ENCODE measurements around the gene NRG4. TPM values are rescaled to one million over a fixed set of nuclear protein-coding genes. Genes with fewer than 3 reads are reported as not detected.
A peak's percentile ranks its signal among the peaks of the same experiment; 100 is the strongest.

The NRG4 gene
- polyA plus RNA-seq, 1 experiment = not detected

GRCh38 chr15:75928680-75929608, 83.3 kb downstream of the NRG4 start:
- Histone ChIP-seq H3K27ac (ENCODE audit: low read depth, low read length) (no peak overlapping the region), H3K9me3 (ENCODE audit: control insufficient read depth, insufficient read depth, low read length) (no peaks in the 10 kb centered on the region), H3K27me3 (ENCODE audit: control insufficient read depth, insufficient read depth, low read length) (no peaks in the 10 kb centered on the region), H3K4me3 (ENCODE audit: low read depth, low read length) (no peak overlapping the region)
- TF ChIP-seq CTCF (IDR thresholded peaks at IDR 0.05; ENCODE audit: low read depth, low read length) = peak; percentile 43
- no peak for DNase-seq (ENCODE audit: low read depth, low spot score)
- ChIA-PET CTCF (interaction anchor here (0.6 to 3.2 kb wide), 6 partner anchors 52 to 1059 kb away, joined by 3 to 24 read pairs (median 3); no protein-coding TSS in a partner anchor), POLR2A (no interaction called here)

- no peak for TF ChIP-seq CTCF (IDR thresholded peaks at IDR 0.05; ENCODE audit: low read depth, low read length)
- no peak for DNase-seq (ENCODE audit: low read depth, low spot score)
- Histone ChIP-seq H3K4me3 (ENCODE audit: low read depth, low read length) (no peak overlapping the region), H3K27me3 (ENCODE audit: control insufficient read depth, insufficient read depth, low read length) (no peaks in the 10 kb centered on the region), H3K27ac (ENCODE audit: low read depth, low read length) (no peak overlapping the region), H3K9me3 (ENCODE audit: control insufficient read depth, insufficient read depth, low read length) (no peaks in the 10 kb centered on the region)
- CTCF ChIA-PET = no interaction called here
- POLR2A ChIA-PET = no interaction called here
Observed at GRCh38 chr15:75927601-75928000, 84.6 kb downstream of the NRG4 start.

- Histone ChIP-seq H3K27me3 (ENCODE audit: control insufficient read depth, insufficient read depth, low read length) (no peaks in the 10 kb centered on the region), H3K9me3 (ENCODE audit: control insufficient read depth, insufficient read depth, low read length) (no peaks in the 10 kb centered on the region), H3K4me3 (ENCODE audit: low read depth, low read length) (no peak overlapping the region), H3K27ac (ENCODE audit: low read depth, low read length) (no peak overlapping the region)
- CTCF ChIA-PET = interaction anchor here (0.6 kb wide), 1 partner anchor 24 kb away, joined by 3 read pairs; no protein-coding TSS in a partner anchor
- no peak for DNase-seq (ENCODE audit: low read depth, low spot score)
- TF ChIP-seq CTCF (IDR thresholded peaks at IDR 0.05; ENCODE audit: low read depth, low read length) = no peak
- POLR2A ChIA-PET = no interaction called here
Observed at GRCh38 chr15:75926931-75927330, 85.3 kb downstream of the NRG4 start.

- no peaks in the 10 kb centered on the region for H3K9me3 ChIP-seq (ENCODE audit: control insufficient read depth, insufficient read depth, low read length)
- no peak overlapping the region for H3K4me3 ChIP-seq (ENCODE audit: low read depth, low read length)
- H3K27me3 ChIP-seq (ENCODE audit: control insufficient read depth, insufficient read depth, low read length) = no peaks in the 10 kb centered on the region
- H3K27ac ChIP-seq (ENCODE audit: low read depth, low read length) = no peak overlapping the region
- ChIA-PET CTCF (no interaction called here), POLR2A (no interaction called here)
- DNase-seq (ENCODE audit: low read depth, low spot score) = no peak
- TF ChIP-seq CTCF (IDR thresholded peaks at IDR 0.05; ENCODE audit: low read depth, low read length) = no peak
Observed at GRCh38 chr15:75925440-75925839, 86.8 kb downstream of the NRG4 start.

- CTCF ChIA-PET = no interaction called here
- no peaks in the 10 kb centered on the region for H3K9me3 ChIP-seq (ENCODE audit: control insufficient read depth, insufficient read depth, low read length)
- H3K4me3 ChIP-seq (ENCODE audit: low read depth, low read length) = no peak overlapping the region
- H3K27me3 ChIP-seq (ENCODE audit: control insufficient read depth, insufficient read depth, low read length) = no peaks in the 10 kb centered on the region
- TF ChIP-seq CTCF (IDR thresholded peaks at IDR 0.05; ENCODE audit: low read depth, low read length) = no peak
- POLR2A ChIA-PET = no interaction called here
- DNase-seq (ENCODE audit: low read depth, low spot score) = no peak
- H3K27ac ChIP-seq (ENCODE audit: low read depth, low read length) = no peak overlapping the region
Observed at GRCh38 chr15:75924576-75924975, 87.6 kb downstream of the NRG4 start.

Measured in AG04450 (cell line).